AG04450 (cell line): ENCODE measurements around the gene CIB4. TPM values are rescaled to one million over a fixed set of nuclear protein-coding genes. Genes with fewer than 3 reads are reported as not detected.

Experiments
- CTCF ChIA-PET: fragments of 300-600, 350-600 bp; formaldehyde crosslinking; extraction: SDS; loops from one replicate; lab custom pipeline; 2022; ENCODE audit warnings: antibody characterized with exemption, inconsistent platforms; lab: Charles Lee
- POLR2A ChIA-PET: fragments of 350-600 bp; formaldehyde crosslinking; extraction: SDS; loops from one replicate; lab custom pipeline; 2021; ENCODE audit warnings: antibody characterized with exemption, inconsistent platforms; lab: Yijun Ruan, JAX
- DNase-seq: peaks from one replicate; pipeline ENCODE4 v3.0.0-alpha.2; 2011; ENCODE audit warnings: low read depth, low spot score
- H3K27ac ChIP-seq: one replicate; pipeline ENCODE4 v1.5.1; 2012; ENCODE audit warnings: low read depth, low read length, control low read depth
- H3K27me3 ChIP-seq: one replicate; pipeline ENCODE4 v1.6.0; 2012; ENCODE audit warnings: low read length; ENCODE audit not compliant: control insufficient read depth, insufficient read depth
- H3K4me3 ChIP-seq: 2 replicates; pipeline ENCODE4 v1.5.1; 2011; ENCODE audit warnings: mild to moderate bottlenecking, low read depth, low read length, control low read depth
- H3K9me3 ChIP-seq: 2 replicates; pipeline ENCODE4 v1.5.1; 2012; ENCODE audit warnings: low read length; ENCODE audit not compliant: control insufficient read depth, insufficient read depth
- CTCF ChIP-seq: IDR thresholded peaks from 2 replicates; pipeline ENCODE4 v1.5.1; 2011; ENCODE audit warnings: low read depth, low read length, control low read depth, inconsistent platforms
- polyA plus RNA-seq: library from polyadenylated mRNA; depleted of rRNA; stranded (reverse); fragments of >200 nt; gene quantifications from 2 replicates; pipeline ENCODE4 v1.2.3, GENCODE V29; 2011

Gene CIB4
- polyA plus RNA-seq, 1 experiment = not detected

GRCh38 chr2:26639685-26640243 lies 1.4 kb downstream of the CIB4 start:
- Histone ChIP-seq H3K27ac (no peak overlapping the region), H3K27me3 (peaks cover 57% of the 10 kb centered on the region), H3K4me3 (no peak overlapping the region), H3K9me3 (no peaks in the 10 kb centered on the region)
- POLR2A ChIA-PET = no interaction called here
- no peak for DNase-seq
- CTCF ChIA-PET = interaction anchor here (0.6 kb wide), 1 partner anchor 61 kb away, joined by 3 read pairs; no protein-coding TSS in a partner anchor
- no peak for TF ChIP-seq CTCF

GRCh38 chr2:26637811-26638310 lies 3.3 kb downstream of the CIB4 start:
- Histone ChIP-seq H3K9me3 (no peaks in the 10 kb centered on the region), H3K27ac (no peak overlapping the region), H3K27me3 (peaks cover 64% of the 10 kb centered on the region), H3K4me3 (no peak overlapping the region)
- CTCF ChIA-PET = no interaction called here
- DNase-seq = no peak
- POLR2A ChIA-PET = no interaction called here
- no peak for TF ChIP-seq CTCF

GRCh38 chr2:26636935-26637334 lies 4.2 kb downstream of the CIB4 start:
- ChIA-PET CTCF (interaction anchor here (0.7 kb wide), 1 partner anchor 31 kb away, joined by 4 read pairs; no protein-coding TSS in a partner anchor), POLR2A (no interaction called here)
- TF ChIP-seq CTCF = no peak

GRCh38 chr2:26635401-26635800 lies 5.8 kb downstream of the CIB4 start:
- peaks cover 58% of the 10 kb centered on the region for H3K27me3 ChIP-seq

More at GRCh38 chr2:26636935-26637334, 4.2 kb downstream of the CIB4 start:
- Histone ChIP-seq H3K9me3 (no peaks in the 10 kb centered on the region), H3K4me3 (no peak overlapping the region), H3K27me3 (peaks cover 60% of the 10 kb centered on the region), H3K27ac (no peak overlapping the region)
- DNase-seq = no peak

More at GRCh38 chr2:26635401-26635800, 5.8 kb downstream of the CIB4 start:
- ChIA-PET POLR2A (no interaction called here), CTCF (no interaction called here)
- no peak for DNase-seq
- H3K27ac ChIP-seq = no peak overlapping the region
- H3K9me3 ChIP-seq = no peaks in the 10 kb centered on the region
- TF ChIP-seq CTCF = no peak
- no peak overlapping the region for H3K4me3 ChIP-seq
